NT2/D1 (cell line): ENCODE measurements around the gene KRTAP5-6.

Experiments
- DNase-seq: peaks from one replicate; pipeline ENCODE4 v3.0.0-alpha.2; 2011; ENCODE audit warnings: low read depth, low spot score
- H3K27me3 ChIP-seq: 2 replicates; pipeline ENCODE4 v1.6.0; 2011; ENCODE audit warnings: mild to moderate bottlenecking; ENCODE audit not compliant: insufficient read length, insufficient read depth
- H3K36me3 ChIP-seq: 2 replicates; pipeline ENCODE4 v1.6.1; 2011; ENCODE audit warnings: mild to moderate bottlenecking, low read length, mixed read lengths; ENCODE audit not compliant: insufficient read depth, insufficient read length
- H3K4me1 ChIP-seq: 2 replicates; pipeline ENCODE4 v1.5.1; 2011; ENCODE audit not compliant: insufficient read depth, insufficient read length
- H3K4me3 ChIP-seq: 2 replicates; pipeline ENCODE4 v1.5.1; 2011; ENCODE audit warnings: low read depth; ENCODE audit not compliant: insufficient read length
- H3K9ac ChIP-seq: 2 replicates; pipeline ENCODE4 v1.6.0; 2011; ENCODE audit warnings: low read depth; ENCODE audit not compliant: insufficient read length
- H3K9me3 ChIP-seq: 2 replicates; pipeline ENCODE4 v1.5.1; 2011; ENCODE audit warnings: mild to moderate bottlenecking, low read length; ENCODE audit not compliant: insufficient read depth
- SUZ12 ChIP-seq: IDR thresholded peaks from 2 replicates; pipeline ENCODE4 v1.6.1; 2011; ENCODE audit not compliant: insufficient read length, insufficient read depth; ENCODE audit errors: extremely low read depth
- YY1 ChIP-seq: IDR thresholded peaks from 2 replicates; pipeline ENCODE4 v1.6.1; 2011; ENCODE audit not compliant: insufficient read length, insufficient read depth
- ZNF274 ChIP-seq: IDR thresholded peaks from 2 replicates; pipeline ENCODE4 v1.6.1; 2011; ENCODE audit warnings: mild to moderate bottlenecking, low read depth, low read length

The KRTAP5-6 gene

DNA sequence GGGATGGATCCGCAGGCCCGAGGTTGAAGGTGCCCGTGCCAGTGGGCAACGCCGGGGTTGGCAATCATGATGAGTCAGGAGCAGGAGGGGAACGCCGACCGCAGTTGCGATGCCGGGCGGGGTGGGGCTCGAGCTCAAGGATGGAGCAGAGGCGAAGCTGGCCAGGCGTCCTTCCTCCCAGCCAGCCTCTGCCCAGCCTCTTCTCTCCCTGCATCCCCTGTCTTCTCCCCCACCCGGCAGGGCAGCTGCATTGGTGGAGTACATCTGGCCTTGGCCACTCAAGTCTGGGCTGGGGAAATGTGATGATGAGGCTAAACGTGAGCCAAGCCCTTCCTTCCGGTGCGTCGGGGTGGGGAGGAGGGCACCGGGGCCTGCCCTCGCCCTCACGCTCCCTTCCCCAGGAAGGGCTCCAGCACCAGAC, 49.5 kb downstream of the KRTAP5-6 start:
- H3K9me3 ChIP-seq: peaks cover 5% of the 10 kb centered on the region; the same call in 1 of the 2 replicates
- H3K27me3 ChIP-seq: peaks cover 44% of the 10 kb centered on the region
- H3K4me1 ChIP-seq: peaks cover 18% of the 10 kb centered on the region
- no peak for DNase-seq
- no peak overlapping the region for H3K4me3 ChIP-seq
- TF ChIP-seq YY1: no peak
- TF ChIP-seq SUZ12: no peak
- no peak for TF ChIP-seq ZNF274
- peaks cover 2% of the 10 kb centered on the region for H3K36me3 ChIP-seq
- H3K9ac ChIP-seq: no peak overlapping the region

DNA sequence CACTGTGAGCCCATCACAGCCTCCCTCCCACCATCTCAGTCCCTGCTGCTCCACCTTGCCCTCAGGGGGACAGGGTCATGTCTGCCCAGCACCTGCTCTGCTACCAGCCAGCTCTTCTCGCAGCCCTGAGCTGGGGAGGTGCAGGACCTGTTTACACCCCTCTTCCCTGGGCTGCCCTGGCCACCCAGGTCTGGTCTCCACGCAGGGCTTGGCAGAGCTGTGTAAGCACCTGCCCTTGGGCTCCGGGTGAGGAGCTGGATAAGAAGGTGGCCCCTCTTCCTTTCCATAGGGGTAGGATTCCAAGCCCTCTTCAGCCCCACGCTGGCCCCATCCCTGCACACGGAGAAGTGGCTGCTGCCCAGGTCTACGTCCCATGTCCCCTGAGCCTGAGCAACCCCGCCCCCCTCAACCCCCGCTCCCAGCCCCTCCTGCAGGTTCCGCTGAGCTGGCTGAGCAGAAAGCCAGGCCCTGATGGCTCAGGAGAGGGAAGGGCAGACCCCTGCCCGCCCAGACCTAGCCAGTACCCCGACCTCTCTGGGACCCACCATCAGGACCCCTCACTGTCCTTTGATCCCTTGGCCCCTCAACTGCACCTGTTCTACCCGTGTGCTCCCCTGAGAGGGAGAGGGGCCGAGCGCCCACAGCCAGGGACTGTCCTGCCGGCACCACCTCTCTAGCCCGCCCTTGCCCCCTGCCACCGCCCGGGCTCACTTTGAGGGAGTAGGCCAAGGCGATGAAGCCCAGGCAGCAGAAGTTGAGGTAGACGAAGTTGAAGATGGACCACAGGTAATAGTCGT, 50.2 kb downstream of the KRTAP5-6 start:
- peaks cover 38% of the 10 kb centered on the region for H3K27me3 ChIP-seq
- no peak overlapping the region for H3K9ac ChIP-seq
- no peak for TF ChIP-seq SUZ12
- no peak for TF ChIP-seq YY1
- DNase-seq: no peak
- H3K36me3 ChIP-seq: peaks cover 7% of the 10 kb centered on the region
- no peak overlapping the region for H3K4me3 ChIP-seq
- H3K4me1 ChIP-seq: peaks cover 18% of the 10 kb centered on the region
- H3K9me3 ChIP-seq: peaks cover 5% of the 10 kb centered on the region; the same call in 1 of the 2 replicates
